ENCODE data around the gene GRIN2C. TPM values are rescaled to one million over a fixed set of nuclear protein-coding genes. Genes with fewer than 3 reads are reported as not detected.

Gene GRIN2C
- total and polyA plus RNA-seq, 2 donors (not counting 3 experiments of a cell fraction or from before 2014, with no cell fraction given) = 0.04 to 0.60 TPM

GRCh38 chr17:74843352-74843627, 16.4 kb downstream of the GRIN2C start:
- H3K27me3 ChIP-seq (ENCODE audit: control insufficient read depth in 2 of 2, insufficient read depth in 2 of 2, low read length in 2 of 2) = no peaks in the 10 kb centered on the region
- CTCF ChIA-PET = interaction anchor here (0.6 to 11.7 kb wide), 26 partner anchors 9 to 132 kb away, joined by 3 to 227 read pairs (median 6); partner anchors contain the start of genes FDXR and GRIN2C
- no peak overlapping the region for H3K4me3 ChIP-seq (replicated peaks in 1 of 3; ENCODE audit: insufficient read depth in 1 of 3, low read depth in 1 of 3, low read length in 3 of 3)

More at GRCh38 chr17:74843352-74843627, 16.4 kb downstream of the GRIN2C start:
- H3K4me1 ChIP-seq (ENCODE audit: control insufficient read depth, extremely low read depth, insufficient read depth, low read length) = no peaks in the 10 kb centered on the region
- DNase-seq (ENCODE audit: low read depth, low spot score) (no peak), FAIRE-seq (no peak)
- H3K9ac ChIP-seq (replicated peaks; ENCODE audit: extremely low read depth, insufficient read depth, low read length) = no peak overlapping the region
- H3K9me3 ChIP-seq (replicated peaks; ENCODE audit: control insufficient read depth, insufficient read depth, low read length) = no peaks in the 10 kb centered on the region
- BruUV-seq (replicated peaks) = no TSS peak
- POLR2A ChIA-PET = interaction anchor here (0.7 to 1.0 kb wide), 2 partner anchors 30 to 114 kb away, joined by 3 to 8 read pairs; partner anchors contain the start of gene FDXR
- intact Hi-C loops (cut with micrococcal nuclease) (loop anchor here (1.0 kb wide), 1 partner anchor 18 kb away; no protein-coding TSS in a partner anchor), dilution Hi-C loops (cut with MboI; ENCODE audit: extremely low pct_ligation_motif_present, low sequenced_read_pairs) (no loop called here)
- no peaks in the 10 kb centered on the region for H4K20me1 ChIP-seq (replicated peaks; ENCODE audit: control insufficient read depth, extremely low read depth, insufficient read depth, low read length)
- H3K27ac ChIP-seq (ENCODE audit: insufficient read depth, low read depth, low read length) = no peak overlapping the region
- TF ChIP-seq CTCF (IDR thresholded peaks at IDR 0.05; ENCODE audit: extremely low read depth in 1 of 2, insufficient read depth in 1 of 2, low read depth in 1 of 2, low read length in 2 of 2) (no peak), MYC (IDR thresholded peaks at IDR 0.05; ENCODE audit: low read depth, low read length) (no peak), EZH2 (IDR thresholded peaks at IDR 0.05; ENCODE audit: borderline replicate concordance, low read depth, low read length, severe bottlenecking) (no peak), JUN (IDR thresholded peaks at IDR 0.05; ENCODE audit: borderline replicate concordance, insufficient read depth, insufficient read length, low read depth) (no peak), FOS (IDR thresholded peaks at IDR 0.05; ENCODE audit: borderline replicate concordance, insufficient read depth, low read length) (no peak), POLR2A (IDR thresholded peaks at IDR 0.05; ENCODE audit: low read depth, low read length) (no peak), GATA2 (IDR thresholded peaks at IDR 0.05; ENCODE audit: insufficient read depth, insufficient read length, low read depth, low read length) (no peak), POLR2AphosphoS5 (IDR thresholded peaks at IDR 0.05; ENCODE audit: insufficient read depth, low read depth, low read length) (no peak)
- TF ChIP-seq, protein P1, sequence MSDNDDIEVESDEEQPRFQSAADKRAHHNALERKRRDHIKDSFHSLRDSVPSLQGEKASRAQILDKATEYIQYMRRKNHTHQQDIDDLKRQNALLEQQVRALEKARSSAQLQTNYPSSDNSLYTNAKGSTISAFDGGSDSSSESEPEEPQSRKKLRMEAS (IDR thresholded peaks at IDR 0.05; ENCODE audit: insufficient read depth, insufficient read length) = no peak
- no peak overlapping the region for H3K4me2 ChIP-seq (ENCODE audit: insufficient read depth, low read length)
- H2AFZ ChIP-seq (ENCODE audit: low read depth, low read length) = no peak overlapping the region
- no peaks in the 10 kb centered on the region for H3K36me3 ChIP-seq (ENCODE audit: control insufficient read depth in 2 of 2, extremely low read depth in 1 of 2, insufficient read depth in 2 of 2, low read length in 2 of 2)
- H3K79me2 ChIP-seq (ENCODE audit: control insufficient read depth, insufficient read depth, low read length) = no peaks in the 10 kb centered on the region
- H3K9me1 ChIP-seq (replicated peaks; ENCODE audit: control insufficient read depth, extremely low read depth, insufficient read depth, low read length) = no peaks in the 10 kb centered on the region
